Nephron (organoid): ENCODE data around the gene TACC2.
"Not testable (repeated sequence)": the region's sequence is repeated elsewhere in the genome, so short reads cannot be mapped to it uniquely, and the experiment has no call there.

Source experiments
- H3K27ac Mint-ChIP-seq, 3 experiments: 2 replicates each; pipeline ENCODE4 v1.8.0; 2020; ENCODE audit warnings: mixed read lengths in 3 of 3, mild to moderate bottlenecking in 2 of 3, moderate library complexity in 1 of 3
- H3K27me3 Mint-ChIP-seq: 2 replicates; pipeline ENCODE4 v1.8.0; 2021; ENCODE audit warnings: low read depth, mild to moderate bottlenecking, moderate library complexity, mixed read lengths
- H3K36me3 Mint-ChIP-seq: 2 replicates; pipeline ENCODE4 v1.8.0; 2020; ENCODE audit warnings: low read depth, mixed read lengths
- H3K4me1 Mint-ChIP-seq: 2 replicates; pipeline ENCODE4 v1.8.0; 2020; ENCODE audit warnings: mixed read lengths
- H3K4me3 Mint-ChIP-seq, 3 experiments: 2 replicates each; pipeline ENCODE4 v1.8.0; 2020; ENCODE audit warnings: mild to moderate bottlenecking in 3 of 3, mixed read lengths in 3 of 3, moderate library complexity in 2 of 3
- H3K9me3 Mint-ChIP-seq: 2 replicates; pipeline ENCODE4 v1.8.0; 2020; ENCODE audit warnings: mixed read lengths
- TF ChIP-seq, protein P1 (sequence below), 3 experiments: fragments of 200-600 bp; sonication (generic); IDR thresholded peaks; one replicate each; pipeline ENCODE4 v1.5.0; 2021; ENCODE audit warnings: antibody characterized with exemption in 3 of 3; ENCODE audit not compliant: unreplicated experiment in 3 of 3

TACC2 gene

DNA sequence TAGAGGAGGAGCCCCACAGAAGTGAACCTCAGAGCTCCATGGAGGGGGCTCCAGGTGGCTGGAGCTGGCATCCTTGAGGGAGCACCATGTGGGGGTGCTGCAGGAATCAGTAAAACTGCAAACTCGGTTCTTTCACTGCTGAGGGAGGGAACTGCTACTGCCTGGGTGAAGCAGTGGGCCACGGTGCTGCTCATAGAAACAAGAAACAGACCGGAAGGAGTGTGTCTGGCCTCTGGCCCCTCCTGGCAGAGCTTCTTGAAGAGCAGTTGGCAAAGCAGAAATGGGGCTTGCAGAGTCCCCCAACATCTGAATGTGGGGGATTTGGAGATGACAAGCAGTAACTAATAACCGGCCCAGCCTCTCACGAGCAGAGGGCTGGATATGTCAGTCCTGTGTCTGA, 23.8 kb downstream of the TACC2 start:
- no peaks in the 10 kb centered on the region for H3K4me1 Mint-ChIP-seq
- no peak overlapping the region for H3K27ac Mint-ChIP-seq
- H3K4me3 Mint-ChIP-seq = no peak overlapping the region
- H3K9me3 Mint-ChIP-seq = no peaks in the 10 kb centered on the region
- no peaks in the 10 kb centered on the region for H3K36me3 Mint-ChIP-seq
- TF ChIP-seq, protein P1, sequence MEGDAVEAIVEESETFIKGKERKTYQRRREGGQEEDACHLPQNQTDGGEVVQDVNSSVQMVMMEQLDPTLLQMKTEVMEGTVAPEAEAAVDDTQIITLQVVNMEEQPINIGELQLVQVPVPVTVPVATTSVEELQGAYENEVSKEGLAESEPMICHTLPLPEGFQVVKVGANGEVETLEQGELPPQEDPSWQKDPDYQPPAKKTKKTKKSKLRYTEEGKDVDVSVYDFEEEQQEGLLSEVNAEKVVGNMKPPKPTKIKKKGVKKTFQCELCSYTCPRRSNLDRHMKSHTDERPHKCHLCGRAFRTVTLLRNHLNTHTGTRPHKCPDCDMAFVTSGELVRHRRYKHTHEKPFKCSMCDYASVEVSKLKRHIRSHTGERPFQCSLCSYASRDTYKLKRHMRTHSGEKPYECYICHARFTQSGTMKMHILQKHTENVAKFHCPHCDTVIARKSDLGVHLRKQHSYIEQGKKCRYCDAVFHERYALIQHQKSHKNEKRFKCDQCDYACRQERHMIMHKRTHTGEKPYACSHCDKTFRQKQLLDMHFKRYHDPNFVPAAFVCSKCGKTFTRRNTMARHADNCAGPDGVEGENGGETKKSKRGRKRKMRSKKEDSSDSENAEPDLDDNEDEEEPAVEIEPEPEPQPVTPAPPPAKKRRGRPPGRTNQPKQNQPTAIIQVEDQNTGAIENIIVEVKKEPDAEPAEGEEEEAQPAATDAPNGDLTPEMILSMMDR (IDR thresholded peaks at IDR 0.05; ENCODE audit: unreplicated experiment in 3 of 3) = no peak
- H3K27me3 Mint-ChIP-seq = no peaks in the 10 kb centered on the region

GRCh38 chr10:122013311-122013780, 24.4 kb downstream of the TACC2 start:
- H3K36me3 Mint-ChIP-seq = no peaks in the 10 kb centered on the region
- H3K4me1 Mint-ChIP-seq = no peaks in the 10 kb centered on the region
- TF ChIP-seq, protein P1 (IDR thresholded peaks at IDR 0.05; ENCODE audit: unreplicated experiment in 3 of 3) = no peak
- no peaks in the 10 kb centered on the region for H3K9me3 Mint-ChIP-seq
- H3K27me3 Mint-ChIP-seq = peaks cover under 1% of the 10 kb centered on the region
- H3K27ac Mint-ChIP-seq = no peak overlapping the region
- no peak overlapping the region for H3K4me3 Mint-ChIP-seq

DNA sequence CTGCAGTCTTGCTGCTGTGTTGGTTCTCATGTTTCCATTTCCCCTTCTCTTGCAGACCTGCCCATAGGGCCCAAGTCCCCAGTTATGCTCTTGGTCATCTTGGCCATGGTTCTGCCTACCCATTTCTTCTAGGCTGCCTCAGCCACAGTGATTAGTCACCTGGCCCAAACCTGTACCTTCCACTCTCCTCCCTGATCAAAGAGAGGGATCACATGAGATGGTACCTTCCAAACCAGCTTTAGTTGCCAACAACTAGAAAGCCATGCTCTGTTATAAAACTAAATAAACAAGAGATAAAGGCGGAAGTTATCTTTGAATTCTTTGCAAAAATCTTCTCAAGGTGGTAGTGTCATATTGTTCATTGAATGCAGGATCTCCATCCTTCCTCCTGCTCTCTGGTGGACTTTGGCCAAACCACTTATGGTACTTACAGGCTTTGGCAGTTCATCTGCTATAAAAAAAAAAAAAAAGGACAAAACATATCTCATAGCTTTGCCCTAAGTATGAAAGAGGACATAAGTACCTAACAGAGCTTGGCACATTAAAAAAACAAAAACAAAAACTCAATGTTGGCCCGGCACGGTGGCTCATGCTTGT, 25.8 kb downstream of the TACC2 start:
- Mint-ChIP-seq H3K36me3 (no peaks in the 10 kb centered on the region), H3K27ac (no peak overlapping the region), H3K4me1 (peaks cover 9% of the 10 kb centered on the region), H3K4me3 (no peak overlapping the region), H3K9me3 (no peaks in the 10 kb centered on the region), H3K27me3 (peaks cover 5% of the 10 kb centered on the region)
- TF ChIP-seq, protein P1 (IDR thresholded peaks at IDR 0.05; ENCODE audit: unreplicated experiment in 3 of 3) = no peak

GRCh38 chr10:122017926-122018325, 29.0 kb downstream of the TACC2 start:
- not testable (repeated sequence) for H3K4me1 Mint-ChIP-seq, H3K27ac Mint-ChIP-seq, H3K4me3 Mint-ChIP-seq, H3K36me3 Mint-ChIP-seq, H3K9me3 Mint-ChIP-seq
- peaks cover 12% of the 10 kb centered on the region for H3K27me3 Mint-ChIP-seq

- H3K27ac Mint-ChIP-seq = peak overlapping the region in 2 of 3 experiments; percentile 86
- no peaks in the 10 kb centered on the region for H3K9me3 Mint-ChIP-seq
- peaks cover 9% of the 10 kb centered on the region for H3K4me1 Mint-ChIP-seq
- H3K27me3 Mint-ChIP-seq = peaks cover 12% of the 10 kb centered on the region
- H3K36me3 Mint-ChIP-seq = no peaks in the 10 kb centered on the region
- TF ChIP-seq, protein P1 (IDR thresholded peaks at IDR 0.05; ENCODE audit: unreplicated experiment in 3 of 3) = no peak
- H3K4me3 Mint-ChIP-seq = no peak overlapping the region
Observed at GRCh38 chr10:122018491-122018890, 29.5 kb downstream of the TACC2 start.

DNA sequence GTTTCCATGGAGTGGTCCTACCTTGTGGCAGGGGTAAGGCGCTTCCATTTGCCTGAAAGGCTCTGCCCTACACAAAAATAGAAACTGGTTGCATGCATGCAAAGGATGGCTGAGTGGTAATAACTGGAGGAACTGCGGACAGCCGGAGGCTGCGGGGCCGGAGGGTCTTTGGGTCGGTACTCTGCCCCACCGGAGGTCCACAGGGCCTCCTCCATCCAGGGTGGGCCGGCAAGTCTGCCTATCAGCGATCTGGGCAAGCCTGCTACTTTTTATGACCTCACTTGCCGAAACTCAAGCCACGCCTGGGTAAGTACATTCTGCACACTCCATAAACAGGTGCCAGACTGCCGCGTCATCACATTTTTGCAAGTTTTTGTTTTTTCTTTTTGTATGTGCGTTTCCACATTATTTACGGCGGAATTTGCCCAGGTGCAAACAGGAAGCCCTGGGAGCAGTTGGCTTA, 30.0 kb downstream of the TACC2 start:
- peak overlapping the region; percentile 30 to 61 (median 57) for H3K4me3 Mint-ChIP-seq
- TF ChIP-seq, protein P1 (IDR thresholded peaks at IDR 0.05; ENCODE audit: unreplicated experiment in 3 of 3) = no peak
- peaks cover 9% of the 10 kb centered on the region for H3K4me1 Mint-ChIP-seq
- no peaks in the 10 kb centered on the region for H3K9me3 Mint-ChIP-seq
- H3K27me3 Mint-ChIP-seq = peaks cover 12% of the 10 kb centered on the region
- H3K27ac Mint-ChIP-seq = peak overlapping the region; percentile 50 to 86 (median 86)
- no peaks in the 10 kb centered on the region for H3K36me3 Mint-ChIP-seq
